Kidney (tissue), 14 donors: Measurements from ENCODE around the gene KRTAP10-3. TPM values are rescaled to one million over a fixed set of nuclear protein-coding genes. Genes with fewer than 3 reads are reported as not detected.
"Not testable (repeated sequence)": the region's sequence is repeated elsewhere in the genome, so short reads cannot be mapped to it uniquely, and the experiment has no call there.

ENCODE experiments used
- DNase-seq, 5 donors: peaks; one replicate each; pipeline ENCODE4 v3.0.0-alpha.2; 2013 to 2020
- FAIRE-seq: peaks from 2 replicates; lab custom pipeline; 2012; peaks lifted over from hg19 to GRCh38; lab: Jason Lieb, UNC
- H3K27ac ChIP-seq, 2 donors: one replicate each; pipeline ENCODE4 v1.7.0; 2013; ENCODE audit warnings: low read depth in 2 of 2, low read length in 2 of 2, inconsistent platforms in 1 of 2
- H3K27me3 ChIP-seq: one replicate; pipeline ENCODE4 v1.7.1; 2013; ENCODE audit warnings: low read length, inconsistent platforms; ENCODE audit not compliant: control insufficient read depth, insufficient read depth
- H3K36me3 ChIP-seq, 3 donors: one replicate each; pipeline versions ENCODE4 v1.7.0 to v1.7.1; 2013; ENCODE audit warnings: low read length in 3 of 3, control low read depth in 1 of 3, inconsistent platforms in 1 of 3; ENCODE audit not compliant: insufficient read depth in 3 of 3, control insufficient read depth in 2 of 3
- H3K4me1 ChIP-seq, 3 donors: one replicate each; pipeline versions ENCODE4 v1.7.0 to v1.7.1; 2013; ENCODE audit warnings: low read length in 3 of 3, inconsistent platforms in 1 of 3, low read depth in 1 of 3; ENCODE audit not compliant: control insufficient read depth in 2 of 3, insufficient read depth in 2 of 3
- H3K4me3 ChIP-seq, 3 donors: one replicate each; pipeline versions ENCODE4 v1.7.0 to v1.8.1; 2013; ENCODE audit warnings: low read length in 3 of 3, control low read depth in 1 of 3, inconsistent platforms in 1 of 3
- H3K9ac ChIP-seq, 3 donors: one replicate each; pipeline versions ENCODE4 v1.7.0 to v1.7.1; 2013; ENCODE audit warnings: low read length in 3 of 3, control low read depth in 1 of 3, inconsistent platforms in 1 of 3
- H3K9me3 ChIP-seq, 3 donors: one replicate each; pipeline versions ENCODE4 v1.7.0 to v1.7.1; 2013; ENCODE audit warnings: low read length in 3 of 3, control low read depth in 1 of 3, inconsistent platforms in 1 of 3; ENCODE audit not compliant: control insufficient read depth in 2 of 3, insufficient read depth in 1 of 3
- CTCF ChIP-seq: IDR thresholded peaks from 3 replicates; pipeline ENCODE4 v1.5.1; 2012; ENCODE audit warnings: mild to moderate bottlenecking, moderate library complexity, borderline replicate concordance; ENCODE audit not compliant: insufficient read depth; ENCODE audit errors: extremely low read depth
- intact Hi-C: fragments of 100-400 bp; cut with DNase I; formaldehyde crosslinking; loops from one replicate; pipeline ENCODE4 v1.11.1; 2022
- polyA plus RNA-seq: library from polyadenylated mRNA; stranded (reverse); fragments of 350-450 nt; fragmentation: Illumina TruSeq; extraction: RNeasy Lipid Tissue Mini Kit (QIAGEN cat#74804); gene quantifications from one replicate; pipeline ENCODE4 v1.2.3, GENCODE V29; 2014; ENCODE audit warnings: low read depth, low replicate concordance; ENCODE audit not compliant: insufficient read depth
- total RNA-seq: library from RNA; stranded (reverse); fragmentation: NEBNext Ultra II Directional; extraction: Animal tissue kit (Norgen Biotek cat#: 25700); gene quantifications from one replicate; pipeline ENCODE4 v1.2.1, GENCODE V29; 2021
- donor health status: control.
- donor health status: control.
- donor health status: control.
- donor health status: control.
- donor health status: control.
- donor health status: DM: yes; HTN: yes; CAD: no.
- donor health status: Normal renal cell carcinoma (clear cell type).

Gene KRTAP10-3
- total and polyA plus RNA-seq, 2 donors from 2014 or later, result not detected

GRCh38 chr21:44603109-44603875, 44.7 kb upstream of the KRTAP10-3 start:
- Histone ChIP-seq H3K4me3 (no peak overlapping the region), H3K9ac (no peak overlapping the region), H3K36me3 (no peaks in the 10 kb centered on the region), H3K27ac (no peak overlapping the region), H3K27me3 (no peaks in the 10 kb centered on the region), H3K9me3 (no peaks in the 10 kb centered on the region), H3K4me1 (no peaks in the 10 kb centered on the region)
- no peak for TF ChIP-seq CTCF
- intact Hi-C loops, result no loop called here
- FAIRE-seq (no peak), DNase-seq (no peak)

GRCh38 chr21:44602463-44602850, 43.9 kb upstream of the KRTAP10-3 start:
- no peak overlapping the region for H3K4me3 ChIP-seq
- no peak for TF ChIP-seq CTCF
- H3K36me3 ChIP-seq, result no peaks in the 10 kb centered on the region
- DNase-seq (no peak), FAIRE-seq (no peak)
- H3K9me3 ChIP-seq, result no peaks in the 10 kb centered on the region
- no peak overlapping the region for H3K27ac ChIP-seq
- intact Hi-C loops, result no loop called here
- no peaks in the 10 kb centered on the region for H3K4me1 ChIP-seq
- H3K9ac ChIP-seq, result no peak overlapping the region
- no peaks in the 10 kb centered on the region for H3K27me3 ChIP-seq

- Histone ChIP-seq H3K9ac (no peak overlapping the region), H3K4me3 (no peak overlapping the region), H3K36me3 (no peaks in the 10 kb centered on the region), H3K27me3 (no peaks in the 10 kb centered on the region), H3K4me1 (no peaks in the 10 kb centered on the region), H3K27ac (no peak overlapping the region), H3K9me3 (no peaks in the 10 kb centered on the region)
- FAIRE-seq (no peak), DNase-seq (no peak)
- intact Hi-C loops, result no loop called here
- no peak for TF ChIP-seq CTCF
Measured at GRCh38 chr21:44601596-44602462, 43.2 kb upstream of the KRTAP10-3 start.

GRCh38 chr21:44601091-44601490, 42.5 kb upstream of the KRTAP10-3 start:
- not testable (repeated sequence) for DNase-seq

GRCh38 chr21:44600118-44600978, 41.8 kb upstream of the KRTAP10-3 start, which contains the start of gene KRTAP10-7:
KRTAP10-7 (plus strand) TSS chr21:44600597; CDS start chr21:44600622, 25 bp downstream.
- FAIRE-seq, H3K4me3 ChIP-seq, H3K36me3 ChIP-seq, H3K9ac ChIP-seq, H3K27ac ChIP-seq, DNase-seq, intact Hi-C loops, H3K27me3 ChIP-seq, H3K9me3 ChIP-seq, H3K4me1 ChIP-seq: not testable (repeated sequence)

More at GRCh38 chr21:44601091-44601490, 42.5 kb upstream of the KRTAP10-3 start:
- intact Hi-C loops, H3K4me1 ChIP-seq, H3K36me3 ChIP-seq, FAIRE-seq, H3K9me3 ChIP-seq, H3K27ac ChIP-seq, H3K4me3 ChIP-seq, H3K9ac ChIP-seq, H3K27me3 ChIP-seq: not testable (repeated sequence)
